Stimulated activated CD8-positive, alpha-beta memory T cell treated with anti-CD3 and anti-CD28 coated beads, Interleukin-15, amount 100 ng/mL, for 4 hours (primary cell): Measurements from ENCODE around the gene IGF1.
"Not testable (repeated sequence)": the region's sequence is repeated elsewhere in the genome, so short reads cannot be mapped to it uniquely, and the experiment has no call there.

Experiments used
- DNase-seq, 2 donors: peaks; one replicate each; pipeline ENCODE4 v3.0.0-alpha.2; 2020; ENCODE audit warnings: low read depth in 2 of 2

The IGF1 gene

DNA sequence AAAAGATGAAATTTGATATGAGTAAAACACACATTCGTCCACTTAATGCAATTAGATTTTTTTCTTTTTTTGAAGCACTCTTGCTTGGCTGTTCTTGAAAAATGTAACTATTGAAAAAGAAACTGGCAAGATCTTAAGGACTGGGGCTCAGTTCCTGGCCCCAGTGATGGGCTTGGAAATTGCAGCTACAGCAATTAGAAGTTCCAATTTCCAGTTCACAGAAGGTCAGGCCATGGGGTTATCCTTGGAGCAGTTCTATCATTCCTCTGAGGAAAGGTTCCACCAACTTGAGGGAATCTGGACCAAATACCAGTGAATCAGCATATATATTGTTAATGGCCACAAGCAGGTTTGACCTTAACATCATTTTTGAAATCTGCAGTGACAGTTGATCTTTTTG lies 18.9 kb downstream of the IGF1 start:
- DNase-seq = no peak

DNA sequence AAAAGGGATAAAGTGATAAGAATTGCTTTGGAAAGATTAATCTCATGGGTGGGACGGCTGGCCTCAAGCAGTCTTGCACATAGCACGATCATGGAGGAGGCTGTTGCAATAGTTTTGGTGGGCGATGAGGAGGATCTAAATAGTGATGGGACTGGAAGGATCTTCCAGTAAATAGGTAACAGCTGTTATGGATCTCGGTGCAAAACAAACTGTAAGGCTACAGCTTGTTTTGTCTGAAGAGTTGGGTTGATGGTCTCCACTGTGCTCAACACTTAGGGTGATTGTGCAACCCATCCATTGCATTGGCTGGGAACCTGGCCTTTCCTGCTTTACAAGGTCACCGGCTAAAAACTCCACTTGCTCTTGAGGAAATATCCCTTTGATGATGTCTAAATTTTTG lies 21.0 kb downstream of the IGF1 start:
- no peak for DNase-seq

DNA sequence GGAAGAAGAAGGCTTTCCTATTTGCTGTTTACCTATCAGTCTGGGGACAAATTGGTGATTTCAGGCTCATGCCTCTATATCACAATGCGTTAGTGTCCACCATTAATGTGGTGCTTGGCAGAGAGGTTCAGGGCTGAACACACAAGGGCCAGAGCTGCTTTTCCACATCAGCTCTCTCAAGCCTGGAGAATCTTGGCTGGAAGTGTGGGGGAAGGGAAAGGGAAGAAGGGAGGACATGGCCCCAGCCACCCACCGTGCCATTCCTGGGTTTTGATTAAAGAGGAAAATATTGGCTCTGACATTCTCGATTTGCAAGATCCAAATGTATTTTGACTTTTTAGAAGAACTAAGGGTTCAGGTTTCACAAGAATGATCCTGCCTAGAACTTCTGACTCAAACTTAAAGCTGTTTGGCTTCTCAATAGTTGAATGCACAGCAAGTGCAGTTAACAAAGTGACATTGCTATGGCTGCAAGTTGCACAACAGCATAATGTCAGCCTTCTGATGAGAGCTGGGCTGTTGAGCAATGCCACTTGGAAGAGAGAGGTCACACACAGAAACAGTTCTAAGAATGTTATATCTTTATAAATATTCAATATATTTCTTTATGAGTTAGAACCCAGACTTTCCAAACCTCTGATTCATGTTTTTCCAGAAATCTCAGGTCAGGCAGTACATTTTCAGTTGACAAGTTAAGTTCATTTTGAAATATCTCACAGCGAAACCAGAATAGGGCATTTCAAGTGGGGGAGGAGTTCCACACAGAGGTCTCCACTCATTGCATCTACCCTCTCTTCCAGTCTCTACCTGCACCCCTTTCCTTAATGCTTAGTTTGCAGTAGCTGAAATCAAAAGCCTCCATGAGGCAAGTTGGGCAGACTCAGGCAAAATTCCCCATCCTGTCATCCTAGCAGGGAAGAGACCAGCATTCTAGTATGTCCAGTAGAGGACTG lies 25.3 kb downstream of the IGF1 start:
- DNase-seq = no peak

DNA sequence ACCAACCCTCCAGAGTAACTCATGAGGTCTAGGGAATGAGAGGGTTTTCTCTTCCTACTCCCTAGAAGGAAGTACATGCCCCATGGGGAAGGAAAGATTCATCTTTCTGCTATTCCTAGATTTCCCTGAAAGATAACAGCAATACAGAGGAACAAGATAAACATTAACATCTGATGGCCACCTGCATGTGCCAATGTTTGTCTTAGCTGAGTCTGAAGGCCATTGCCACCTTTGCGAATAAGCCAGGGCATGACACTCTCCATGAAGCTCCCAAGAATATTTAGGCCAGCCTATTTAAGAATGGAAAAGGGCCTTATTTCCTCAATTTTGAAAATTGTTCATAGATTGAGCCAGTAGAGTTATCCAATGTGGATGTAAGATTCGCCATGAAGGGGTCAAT lies 26.0 kb downstream of the IGF1 start:
- DNase-seq = no peak

DNA sequence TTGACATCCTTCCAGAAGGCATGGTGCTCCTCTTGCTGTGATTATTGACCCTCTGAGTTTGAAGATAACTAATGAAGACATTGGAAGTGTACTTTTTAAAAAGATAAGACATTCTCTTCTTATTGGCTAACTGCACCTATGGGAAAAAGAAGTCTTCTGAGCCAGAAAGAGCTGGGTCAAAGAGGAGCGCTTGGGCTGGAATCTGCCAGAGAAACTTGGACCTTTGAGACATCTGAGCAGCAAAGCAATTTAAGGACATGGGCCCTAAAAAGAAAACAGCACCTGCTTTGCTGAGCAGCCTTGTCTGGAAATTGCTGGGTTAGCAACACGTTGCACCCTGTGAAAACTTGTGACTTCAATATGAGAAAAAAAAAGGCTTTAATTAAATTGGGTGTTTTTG lies 27.8 kb downstream of the IGF1 start:
- DNase-seq = no peak

DNA sequence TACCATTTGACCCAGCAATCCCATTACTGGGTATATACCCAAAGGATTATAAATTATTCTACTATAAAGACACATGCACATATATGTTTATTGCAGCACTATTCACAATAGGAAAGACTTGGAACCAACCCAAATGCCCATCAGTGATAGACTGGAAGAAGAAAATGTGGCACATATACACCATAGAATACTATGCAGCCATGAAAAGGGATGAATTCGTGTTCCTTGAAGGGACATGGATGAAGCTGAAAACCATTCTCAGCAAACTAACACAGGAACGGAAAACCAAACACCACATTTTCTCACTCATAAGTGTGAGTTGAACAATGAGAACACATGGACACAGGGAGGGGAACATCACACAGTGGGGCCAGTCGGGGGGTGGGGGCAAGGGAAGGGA lies 31.3 kb downstream of the IGF1 start:
- DNase-seq = not testable (repeated sequence)

DNA sequence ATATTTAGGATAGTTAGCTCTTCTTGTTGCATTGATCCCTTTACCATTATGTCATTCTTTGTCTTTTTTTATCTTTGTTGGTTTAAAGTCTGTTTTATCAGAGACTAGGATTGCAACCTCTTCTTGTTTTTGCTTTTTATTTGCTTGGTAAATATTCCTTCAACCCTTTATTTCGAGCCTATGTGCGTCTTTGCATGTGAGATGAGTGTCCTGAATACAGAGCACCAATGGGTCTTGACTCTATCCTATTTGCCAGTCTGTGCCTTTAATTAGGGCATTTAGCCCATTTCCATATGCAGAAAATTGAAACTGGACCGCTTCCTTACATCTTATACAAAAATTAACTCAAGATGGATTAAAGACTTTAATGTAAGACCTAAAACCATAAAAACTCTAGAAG lies 32.9 kb downstream of the IGF1 start:
- not testable (repeated sequence) for DNase-seq

DNA sequence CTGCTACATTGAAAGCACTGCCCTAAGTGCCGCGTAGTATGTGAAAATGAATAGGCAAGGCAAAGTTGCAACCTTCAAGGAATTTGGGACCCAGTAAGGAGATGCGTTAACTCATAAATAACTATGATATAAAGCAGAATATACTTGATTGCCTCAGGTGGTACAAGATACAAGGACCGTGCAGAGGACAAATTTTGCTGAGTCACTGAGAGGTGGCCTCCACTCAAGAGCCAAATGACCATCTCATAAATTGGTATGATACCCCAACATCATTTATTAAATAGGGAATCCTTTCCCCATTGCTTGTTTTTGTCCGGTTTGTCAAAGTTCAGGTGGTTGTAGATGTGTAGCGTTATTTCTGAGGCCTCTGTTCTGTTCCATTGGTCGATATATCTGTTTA lies 35.7 kb downstream of the IGF1 start:
- DNase-seq = no peak

DNA sequence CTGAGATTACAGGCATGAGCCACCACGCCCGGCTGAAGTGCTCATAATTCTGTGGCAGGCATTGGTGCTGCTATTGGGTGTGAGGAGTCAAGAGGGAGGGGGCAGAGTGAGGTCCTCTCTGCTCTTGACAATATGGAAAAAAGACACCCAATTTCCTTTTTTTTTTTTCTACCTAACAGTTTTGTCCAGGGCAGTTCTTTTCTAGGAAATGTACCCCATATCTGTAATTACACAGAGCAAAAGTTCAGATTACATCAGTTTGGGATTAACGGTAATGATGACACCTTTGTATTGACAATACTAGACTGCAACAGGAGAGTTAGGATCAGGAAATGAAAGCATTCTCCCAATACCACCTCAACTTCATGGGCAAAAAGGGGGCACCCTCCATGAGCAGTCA lies 36.3 kb downstream of the IGF1 start:
- DNase-seq = no peak

DNA sequence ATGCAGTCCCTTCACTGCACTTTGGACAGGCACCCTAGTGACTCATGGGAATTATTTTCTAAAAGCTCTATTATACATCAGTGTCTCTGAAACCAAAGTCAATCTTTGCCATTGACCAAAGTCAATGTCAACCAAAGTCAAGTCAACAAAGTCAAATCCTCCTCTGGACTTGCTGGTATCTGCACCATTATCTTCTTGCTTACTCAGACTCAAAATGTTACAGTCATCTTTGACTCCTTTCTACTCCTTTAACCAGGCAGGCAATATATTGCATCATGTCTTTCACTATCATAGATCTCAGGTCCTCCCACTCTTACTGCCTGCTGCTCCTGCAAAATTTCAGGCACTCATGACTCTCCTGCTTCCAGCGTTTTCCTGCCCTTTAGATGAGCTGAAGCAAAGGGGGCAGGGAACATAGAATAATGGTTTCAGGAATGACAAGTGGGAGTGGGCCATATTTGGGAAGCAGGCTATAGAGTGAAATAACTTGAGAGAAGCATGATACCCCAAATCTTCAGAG lies 39.2 kb downstream of the IGF1 start:
- no peak for DNase-seq

DNA sequence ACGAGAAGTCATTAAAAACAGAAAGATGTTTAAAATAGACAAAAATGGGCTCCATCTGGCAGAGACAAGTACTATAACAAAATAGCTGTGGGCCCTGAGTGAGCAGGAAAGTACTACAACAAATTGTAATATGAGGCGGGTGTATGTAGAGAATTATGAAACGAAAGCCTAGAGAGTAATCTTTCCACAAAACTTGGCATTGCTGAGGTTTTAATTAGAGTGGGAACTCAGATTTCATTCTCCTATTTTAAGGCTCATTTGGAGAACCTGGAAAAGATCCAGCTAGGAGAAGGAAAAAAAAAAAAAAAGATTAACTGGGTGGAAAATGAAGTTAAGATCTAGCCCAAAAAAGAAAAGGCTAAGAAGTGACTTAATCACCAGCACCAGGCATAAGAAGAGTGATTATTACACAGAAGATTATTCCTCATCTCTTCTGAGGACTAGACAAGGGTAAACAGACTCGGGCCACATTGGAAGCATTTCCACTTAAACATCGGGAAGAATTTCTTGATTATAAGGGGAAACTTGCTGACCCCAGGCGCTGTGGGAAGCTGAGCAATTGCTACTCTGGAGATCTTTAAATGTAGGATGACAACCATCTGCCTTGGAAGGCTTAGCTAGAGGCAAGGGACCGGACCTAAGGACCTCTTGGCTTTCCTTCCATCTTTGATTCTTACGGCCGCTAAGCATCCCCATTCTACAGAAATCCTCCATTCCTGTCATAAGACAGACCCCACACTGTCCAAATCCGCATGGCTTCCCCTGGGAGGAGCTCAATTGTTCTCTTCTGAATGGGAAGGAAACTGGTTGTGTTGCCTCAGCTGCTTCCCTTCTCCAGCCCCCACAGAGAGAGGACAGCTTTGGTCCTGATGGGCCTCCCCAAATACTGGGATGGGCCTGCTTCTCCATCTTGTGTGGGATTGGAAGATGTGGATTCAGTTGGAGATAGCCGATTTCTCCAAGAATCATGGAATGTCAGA lies 40.6 kb downstream of the IGF1 start:
- DNase-seq = no peak

DNA sequence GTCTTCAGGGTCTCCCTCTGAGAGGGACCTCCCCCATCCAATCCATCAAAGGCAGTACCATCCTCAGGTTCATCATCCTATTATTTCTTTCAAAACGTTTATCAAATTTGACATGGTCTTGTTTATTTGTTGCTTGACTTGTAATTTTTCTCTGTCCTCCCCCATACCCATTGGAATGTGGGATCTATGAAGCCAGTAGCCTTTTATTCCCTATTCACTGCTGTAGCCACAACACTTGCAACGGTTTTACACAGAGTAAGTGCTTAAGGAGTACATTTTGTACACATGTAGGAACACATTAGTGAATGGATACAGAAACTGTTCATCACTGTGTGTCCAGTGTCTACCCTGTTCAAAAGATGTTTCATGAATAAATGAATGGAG lies 41.5 kb downstream of the IGF1 start:
- no peak for DNase-seq

DNA sequence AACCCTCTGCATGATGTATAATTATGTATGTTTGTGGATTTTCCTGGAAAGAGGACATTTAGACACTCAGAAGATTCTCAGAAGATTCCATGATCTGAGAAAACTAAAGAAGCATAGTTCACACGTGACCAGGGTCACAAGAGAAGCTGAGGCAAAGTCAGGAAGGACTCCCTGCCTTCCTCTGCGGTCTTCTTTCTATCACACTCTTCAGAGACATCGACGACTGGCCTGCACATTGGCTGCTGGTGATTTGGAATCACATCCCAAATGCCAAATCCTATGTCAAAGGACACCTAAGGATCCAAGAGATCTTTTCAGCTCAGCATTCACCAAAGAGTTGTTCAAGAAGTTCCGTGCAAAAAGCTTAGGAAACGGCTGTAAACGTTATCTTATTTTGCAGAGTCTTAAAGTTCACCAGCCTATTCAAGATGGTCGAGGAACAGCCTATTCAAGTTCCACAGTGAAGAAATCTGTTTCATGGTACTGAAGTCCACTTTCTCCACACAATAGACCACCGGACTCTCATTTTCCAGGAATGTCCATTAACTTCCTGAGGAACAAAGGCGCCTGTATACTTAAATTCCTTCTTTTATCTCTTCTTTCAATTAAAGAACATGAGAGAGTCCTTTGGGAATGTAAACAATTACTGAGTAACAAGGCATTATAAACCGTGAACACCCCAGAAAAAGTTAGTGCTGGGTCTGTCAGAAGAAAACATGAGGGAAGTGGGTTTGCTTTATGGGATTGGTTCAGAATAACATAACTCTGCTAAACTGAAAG lies 42.1 kb downstream of the IGF1 start:
- no peak for DNase-seq

DNA sequence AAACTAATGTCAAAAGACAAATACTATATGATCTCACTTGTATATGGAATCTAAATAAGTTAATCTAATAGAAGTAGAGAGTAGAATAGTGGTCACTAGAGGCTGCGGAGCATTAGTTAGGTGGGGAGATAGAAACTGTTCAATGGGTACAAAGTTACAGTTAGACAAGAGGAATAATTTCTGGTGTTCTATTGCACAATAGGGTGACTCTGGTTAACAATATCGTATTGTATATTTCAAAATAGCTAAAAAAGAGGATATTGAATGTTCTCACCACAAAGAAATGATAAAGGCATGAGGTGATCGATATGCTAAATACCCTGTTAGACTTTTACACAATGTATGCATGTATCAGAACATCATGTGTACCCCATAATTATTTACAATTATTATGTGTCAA lies 42.9 kb downstream of the IGF1 start:
- no peak for DNase-seq

DNA sequence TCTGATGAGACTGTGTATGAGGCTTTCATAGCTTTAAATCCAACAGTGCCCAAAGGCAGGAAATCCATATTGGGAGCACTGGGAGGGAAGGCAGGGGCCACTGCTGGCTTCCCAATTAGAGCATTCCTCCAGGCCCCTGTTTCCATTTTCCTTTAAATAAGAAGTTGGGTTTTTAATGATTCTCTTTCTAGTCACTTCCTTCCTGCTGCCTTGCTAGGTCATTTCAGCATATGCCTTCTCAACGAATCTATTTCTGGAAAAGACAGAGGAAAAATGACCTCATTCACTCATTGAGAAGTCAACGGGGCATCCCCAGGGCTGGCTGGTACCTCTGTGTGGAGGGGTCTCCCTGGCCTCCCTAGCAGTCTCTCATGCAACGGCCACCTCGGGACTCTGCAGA lies 43.5 kb downstream of the IGF1 start:
- DNase-seq = no peak

DNA sequence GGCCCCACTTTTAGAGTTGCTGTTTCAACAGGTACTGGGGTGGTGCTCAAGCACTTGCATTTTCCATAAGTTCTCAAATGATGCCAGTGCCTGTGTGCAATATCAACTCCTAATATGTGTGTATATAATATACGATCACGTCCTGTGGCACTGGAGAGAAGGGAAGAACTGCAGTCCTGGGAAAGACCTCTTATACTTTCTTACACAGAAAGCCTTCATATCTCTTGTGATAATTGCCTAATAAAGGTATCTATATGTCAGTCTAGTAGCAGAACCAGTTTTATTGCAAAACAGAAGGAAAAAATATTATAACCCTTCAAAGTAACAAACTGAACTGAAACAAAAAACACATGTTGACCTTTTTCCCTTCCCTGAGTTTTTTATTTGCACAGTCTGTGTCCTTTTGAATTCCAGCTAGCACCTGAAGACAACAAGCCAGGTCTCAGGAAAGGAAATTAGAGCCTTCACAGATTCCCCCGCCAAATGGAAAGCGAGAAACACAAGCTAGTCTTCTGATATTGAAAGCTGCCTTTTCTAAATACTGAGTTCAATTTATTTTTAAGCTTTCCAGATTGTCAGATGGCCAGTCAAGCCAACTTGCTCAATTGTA lies 44.4 kb downstream of the IGF1 start:
- no peak for DNase-seq

DNA sequence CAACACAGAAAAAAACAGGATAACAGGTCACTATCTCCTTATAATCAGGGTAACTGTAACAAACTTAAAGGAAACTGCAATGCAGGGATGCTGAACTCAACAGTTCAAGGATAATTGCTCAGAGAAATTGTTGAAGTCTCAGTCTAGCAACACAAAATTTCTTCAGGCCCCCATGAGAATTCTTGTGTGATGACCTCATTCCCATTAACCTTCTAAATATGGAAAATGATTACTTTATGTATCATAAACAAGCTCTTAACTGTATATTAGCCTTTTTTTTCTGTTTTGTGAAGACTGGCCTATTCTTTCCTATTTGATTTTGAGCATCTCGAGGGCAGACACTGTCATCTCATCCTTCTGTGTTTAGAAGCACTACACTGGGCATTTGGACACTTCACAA lies 47.1 kb downstream of the IGF1 start:
- no peak for DNase-seq

DNA sequence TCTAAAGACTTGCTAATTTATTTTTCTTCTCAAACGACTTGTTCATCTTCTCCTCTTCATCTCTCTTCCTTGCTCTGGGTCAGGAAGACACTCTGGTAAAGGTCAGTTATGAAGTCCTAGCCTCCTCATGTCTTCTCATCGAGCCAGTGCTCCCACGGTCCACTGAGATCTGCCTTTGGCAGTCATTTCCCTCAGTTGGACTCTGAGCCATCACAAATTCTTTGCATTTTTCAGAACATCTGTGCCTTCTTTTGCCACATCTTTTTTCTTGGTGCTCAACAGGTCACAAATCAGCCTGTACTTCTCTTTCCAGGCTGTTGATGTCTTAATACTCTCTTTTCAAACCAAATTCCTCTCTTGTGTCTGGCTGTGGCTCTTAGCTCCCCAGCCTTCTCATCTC lies 49.7 kb downstream of the IGF1 start:
- no peak for DNase-seq

DNA sequence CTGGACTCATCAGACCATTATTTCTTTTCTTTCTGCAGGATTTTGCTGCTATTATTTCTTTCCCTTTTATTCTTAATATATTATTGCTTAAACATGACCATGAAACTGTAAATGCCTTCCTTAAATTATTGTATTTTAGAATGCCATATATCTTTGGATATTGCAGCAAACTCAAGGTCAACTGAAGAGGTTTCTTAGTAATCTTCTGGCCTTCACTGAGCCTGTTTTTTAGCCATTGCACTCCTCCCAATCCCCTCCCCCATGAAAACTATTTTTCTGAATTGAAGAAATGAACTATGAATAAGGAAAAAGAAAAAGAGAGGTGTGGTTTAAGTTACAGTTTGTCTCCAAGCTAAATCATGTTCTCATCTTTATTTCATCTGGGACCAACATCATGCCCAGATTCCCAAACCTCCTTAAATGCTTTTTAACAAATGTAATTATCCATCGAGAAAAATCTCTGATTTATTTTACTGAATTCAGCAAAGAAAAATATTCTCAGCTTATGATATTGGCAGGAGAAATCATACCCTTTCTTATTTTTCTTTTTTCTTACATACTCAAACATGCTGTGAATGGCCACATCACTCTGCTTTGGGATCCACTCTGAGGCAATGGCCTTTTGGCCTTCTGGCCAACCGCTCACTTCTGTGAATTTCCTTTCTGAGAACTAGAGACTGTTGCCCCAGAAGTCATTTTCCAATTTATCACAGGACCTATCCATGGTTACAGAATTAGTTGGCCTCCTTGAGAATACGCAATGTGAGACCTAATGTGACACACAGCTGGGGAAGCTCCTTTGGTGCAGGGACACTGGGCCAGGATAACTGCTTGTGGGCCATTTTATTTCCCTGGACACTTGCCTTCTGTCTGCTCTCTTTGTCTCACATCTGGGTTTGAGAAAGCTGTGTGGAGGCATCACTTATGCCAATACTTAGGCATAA lies 50.9 kb downstream of the IGF1 start:
- no peak for DNase-seq

DNA sequence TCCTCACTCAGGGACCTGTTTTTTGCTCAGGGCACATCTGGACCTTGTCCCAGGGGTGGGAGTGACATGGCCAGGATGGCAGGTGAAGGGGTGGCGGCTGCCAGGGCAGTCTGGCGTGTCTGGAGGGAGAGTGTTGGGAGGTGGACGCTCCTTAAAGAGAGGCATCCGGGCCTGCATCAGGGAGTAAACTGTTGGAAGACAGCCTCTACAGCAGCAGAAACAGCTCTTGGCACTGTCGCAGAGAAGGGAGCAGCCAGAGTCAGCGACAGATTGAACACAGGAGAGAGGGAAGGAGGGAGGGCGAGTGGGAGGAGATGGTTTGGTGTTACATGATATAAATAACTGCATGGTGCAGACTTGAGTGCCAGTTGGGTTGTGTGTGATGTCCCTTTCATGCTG lies 52.8 kb downstream of the IGF1 start:
- DNase-seq = no peak
